Ovary (tissue), 3 donors: ENCODE measurements around the gene BRIP1.

Source experiments
- CTCF ChIP-seq, 3 donors: fragments of 450-650 bp in 2 of 3; fragments of 200-600 bp in 1 of 3; IDR thresholded peaks; one replicate each; pipeline versions ENCODE4 v1.5.1 to v1.8.0; 2016 to 2022; ENCODE audit warnings: antibody characterized with exemption in 3 of 3, mild to moderate bottlenecking in 1 of 3
- POLR2A ChIP-seq: fragments of 450-650 bp; IDR thresholded peaks from one replicate; pipeline ENCODE4 v1.6.1; 2017; ENCODE audit warnings: antibody characterized with exemption, mild to moderate bottlenecking, moderate library complexity
- donor health status: DM: no; HTN: no; CAD: no.

- TF ChIP-seq CTCF (IDR thresholded peaks at IDR 0.05): no peak
- no peak for TF ChIP-seq POLR2A
These were observed 40.7 kb downstream of the BRIP1 start for GRCh38 chr17:61822326-61823285.
